Parathyroid adenoma (tissue), 2 donors: ENCODE results near the gene PLG.
"Not testable (repeated sequence)": the region's sequence is repeated elsewhere in the genome, so short reads cannot be mapped to it uniquely, and the experiment has no call there.

Experiments
- H2AFZ ChIP-seq: fragments of 300-600 bp; sonication (generic); one replicate; pipeline ENCODE4 v1.7.0; 2017; ENCODE audit warnings: antibody characterized with exemption, mild to moderate bottlenecking
- H3K27ac ChIP-seq: fragments of 300-600 bp; sonication (generic); one replicate; pipeline ENCODE4 v1.7.0; 2017
- H3K27me3 ChIP-seq: fragments of 300-600 bp; sonication (generic); one replicate; pipeline ENCODE4 v1.7.0; 2017; ENCODE audit warnings: low read length; ENCODE audit not compliant: control insufficient read depth, insufficient read depth
- H3K36me3 ChIP-seq: fragments of 300-600 bp; sonication (generic); one replicate; pipeline ENCODE4 v1.7.0; 2017; ENCODE audit warnings: low read length; ENCODE audit not compliant: control insufficient read depth, insufficient read depth
- H3K4me1 ChIP-seq: fragments of 300-600 bp; sonication (generic); one replicate; pipeline ENCODE4 v1.7.0; 2017; ENCODE audit warnings: control low read depth
- H3K4me2 ChIP-seq: fragments of 300-600 bp; sonication (generic); one replicate; pipeline ENCODE4 v1.7.0; 2017; ENCODE audit warnings: low read length
- H3K4me3 ChIP-seq: fragments of 300-600 bp; sonication (generic); one replicate; pipeline ENCODE4 v1.7.0; 2017; ENCODE audit warnings: low read depth, low read length
- H3K79me2 ChIP-seq: fragments of 300-600 bp; sonication (generic); one replicate; pipeline ENCODE4 v1.7.0; 2017; ENCODE audit warnings: control low read depth
- H3K9ac ChIP-seq: fragments of 300-600 bp; sonication (generic); one replicate; pipeline ENCODE4 v1.7.0; 2017; ENCODE audit warnings: mild to moderate bottlenecking
- H3K9me3 ChIP-seq: fragments of 300-600 bp; sonication (generic); one replicate; pipeline ENCODE4 v1.7.0; 2017; ENCODE audit warnings: low read length; ENCODE audit not compliant: control insufficient read depth
- CTCF ChIP-seq: fragments of 300-600 bp; sonication (generic); IDR thresholded peaks from one replicate; pipeline ENCODE4 v1.7.0; 2017; ENCODE audit warnings: antibody characterized with exemption, mild to moderate bottlenecking
- donor health status: primary hyperparathyroidism.

PLG gene

GRCh38 chr6:160798625-160799024 lies 96.6 kb downstream of the PLG start:
- H3K4me2 ChIP-seq: no peak overlapping the region
- no peak overlapping the region for H3K27ac ChIP-seq
- H3K9ac ChIP-seq: no peak overlapping the region
- no peaks in the 10 kb centered on the region for H3K4me1 ChIP-seq
- no peaks in the 10 kb centered on the region for H3K79me2 ChIP-seq
- no peaks in the 10 kb centered on the region for H3K9me3 ChIP-seq
- H3K36me3 ChIP-seq: no peaks in the 10 kb centered on the region
- H2AFZ ChIP-seq: no peak overlapping the region
- TF ChIP-seq CTCF: no peak
- H3K27me3 ChIP-seq: no peaks in the 10 kb centered on the region
- no peak overlapping the region for H3K4me3 ChIP-seq

GRCh38 chr6:160799801-160800506 lies 97.9 kb downstream of the PLG start:
- TF ChIP-seq CTCF: no peak
- Histone ChIP-seq H3K79me2 (no peaks in the 10 kb centered on the region), H3K9me3 (no peaks in the 10 kb centered on the region), H2AFZ (no peak overlapping the region), H3K4me2 (no peak overlapping the region), H3K36me3 (no peaks in the 10 kb centered on the region), H3K27ac (no peak overlapping the region), H3K27me3 (no peaks in the 10 kb centered on the region), H3K9ac (no peak overlapping the region), H3K4me3 (no peak overlapping the region), H3K4me1 (no peaks in the 10 kb centered on the region)

DNA sequence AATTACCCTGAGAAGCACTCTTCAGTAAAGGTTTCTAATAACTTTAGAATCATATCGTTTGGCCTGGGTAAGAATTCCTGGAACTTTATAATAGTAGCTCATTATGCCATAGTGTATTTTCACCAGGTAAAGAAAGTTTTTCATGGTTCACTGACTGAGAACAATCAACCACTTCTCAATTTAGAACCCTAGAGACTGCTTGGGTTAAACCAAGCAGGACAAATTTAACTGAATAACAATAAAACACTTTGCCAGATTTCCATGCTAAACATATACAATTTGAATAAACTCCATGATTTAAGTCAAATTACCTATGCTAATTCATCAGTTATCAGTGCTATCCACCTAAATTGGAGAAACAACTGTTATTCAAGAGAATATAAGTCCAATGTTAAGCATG lies 99.4 kb downstream of the PLG start:
- no peak overlapping the region for H3K9ac ChIP-seq

GRCh38 chr6:160802049-160802448 lies 100.0 kb downstream of the PLG start:
- H3K27ac ChIP-seq: not testable (repeated sequence)

More for the DNA sequence above, 99.4 kb downstream of the PLG start:
- Histone ChIP-seq H3K4me2 (no peak overlapping the region), H3K27me3 (no peaks in the 10 kb centered on the region), H3K9me3 (no peaks in the 10 kb centered on the region), H3K4me3 (no peak overlapping the region), H3K27ac (no peak overlapping the region), H3K36me3 (no peaks in the 10 kb centered on the region), H2AFZ (no peak overlapping the region), H3K4me1 (no peaks in the 10 kb centered on the region), H3K79me2 (no peaks in the 10 kb centered on the region)
- TF ChIP-seq CTCF: no peak

More at GRCh38 chr6:160802049-160802448, 100.0 kb downstream of the PLG start:
- not testable (repeated sequence) for H3K36me3 ChIP-seq, H3K27me3 ChIP-seq, H3K4me1 ChIP-seq, H3K4me2 ChIP-seq, H3K4me3 ChIP-seq, H3K9me3 ChIP-seq, H3K79me2 ChIP-seq, H3K9ac ChIP-seq, H2AFZ ChIP-seq
